A673 (cell line): ENCODE results near the gene DAPK1. TPM values are rescaled to one million over a fixed set of nuclear protein-coding genes. Genes with fewer than 3 reads are reported as not detected.

Source experiments
- BruUV-seq: library from RNA; stranded (reverse); fragments of 400-500 nt; replicated peaks from 2 replicates; lab custom pipeline; 2021; lab: Mats Ljungman, UMichigan
- CTCF ChIA-PET: fragments of 300-600 bp; sonication (Branson Sonifier 250); formaldehyde crosslinking; loops from one replicate; lab custom pipeline; 2022; ENCODE audit warnings: antibody characterized with exemption; lab: Charles Lee
- POLR2A ChIA-PET: fragments of 300-600 bp; sonication (Branson Sonifier 250); formaldehyde crosslinking; loops from one replicate; lab custom pipeline; 2022; ENCODE audit warnings: antibody characterized with exemption; ENCODE audit not compliant: low non-redundant PET; lab: Charles Lee
- DNase-seq: peaks from one replicate; pipeline ENCODE4 v3.0.0-alpha.2; 2015; ENCODE audit warnings: low spot score
- H3K27ac ChIP-seq: fragments of 200-600 bp; sonication (generic); 2 replicates; pipeline ENCODE4 v1.5.1; 2016; ENCODE audit warnings: mixed run types, low read depth, mild to moderate bottlenecking, mixed read lengths, antibody characterized with exemption, low read length; ENCODE audit not compliant: poor library complexity, severe bottlenecking
- H3K27me3 ChIP-seq: fragments of 200-600 bp; sonication (generic); replicated peaks from 2 replicates; pipeline ENCODE4 v1.6.1; 2017; ENCODE audit warnings: mixed run types, low read depth, mild to moderate bottlenecking, mixed read lengths, antibody characterized with exemption, low read length; ENCODE audit not compliant: insufficient read depth, poor library complexity
- H3K36me3 ChIP-seq: fragments of 200-600 bp; sonication (generic); 2 replicates; pipeline ENCODE4 v1.6.1; 2016; ENCODE audit warnings: mixed run types, mild to moderate bottlenecking, mixed read lengths, antibody characterized with exemption, low read length; ENCODE audit not compliant: insufficient read depth, poor library complexity, severe bottlenecking
- H3K4me1 ChIP-seq: fragments of 200-600 bp; sonication (generic); 2 replicates; pipeline ENCODE4 v1.6.1; 2017; ENCODE audit warnings: mixed run types, mild to moderate bottlenecking, mixed read lengths, antibody characterized with exemption, low read length; ENCODE audit not compliant: insufficient read depth, poor library complexity, severe bottlenecking
- H3K4me3 ChIP-seq: fragments of 200-600 bp; sonication (generic); 2 replicates; pipeline ENCODE4 v1.5.1; 2016; ENCODE audit warnings: low read depth, mixed run types, mild to moderate bottlenecking, mixed read lengths, low read length; ENCODE audit not compliant: poor library complexity, severe bottlenecking
- H3K9me3 ChIP-seq: fragments of 200-600 bp; sonication (generic); 2 replicates; pipeline ENCODE4 v1.6.1; 2016; ENCODE audit warnings: mixed run types, low read depth, mild to moderate bottlenecking, mixed read lengths, antibody characterized with exemption, low read length; ENCODE audit not compliant: poor library complexity, severe bottlenecking
- CTCF ChIP-seq: fragments of 300-800, 200-600 bp; sonication (generic); conservative IDR thresholded peaks from 2 replicates; pipeline ENCODE4 v1.5.1; 2017; ENCODE audit warnings: low read depth, mild to moderate bottlenecking, antibody characterized with exemption, low read length, moderate library complexity, mixed read lengths
- EZH2 ChIP-seq: fragments of 200-600 bp; sonication (generic); IDR thresholded peaks from 2 replicates; pipeline ENCODE4 v1.6.1; 2017; ENCODE audit warnings: borderline replicate concordance, low read depth, mild to moderate bottlenecking, mixed read lengths, antibody characterized with exemption, low read length; ENCODE audit not compliant: poor library complexity, severe bottlenecking
- intact Hi-C: fragments of 100-400 bp; cut with micrococcal nuclease; formaldehyde crosslinking; loops from one replicate; pipeline ENCODE4 v1.10.0; 2022; ENCODE audit not compliant: unreplicated experiment
- total RNA-seq: library from RNA; stranded (reverse); gene quantifications from 2 replicates; pipeline ENCODE4 v1.2.3, GENCODE V29; 2021

DAPK1 gene
- total RNA-seq, 1 experiment from 2014 or later = 380 TPM

DNA sequence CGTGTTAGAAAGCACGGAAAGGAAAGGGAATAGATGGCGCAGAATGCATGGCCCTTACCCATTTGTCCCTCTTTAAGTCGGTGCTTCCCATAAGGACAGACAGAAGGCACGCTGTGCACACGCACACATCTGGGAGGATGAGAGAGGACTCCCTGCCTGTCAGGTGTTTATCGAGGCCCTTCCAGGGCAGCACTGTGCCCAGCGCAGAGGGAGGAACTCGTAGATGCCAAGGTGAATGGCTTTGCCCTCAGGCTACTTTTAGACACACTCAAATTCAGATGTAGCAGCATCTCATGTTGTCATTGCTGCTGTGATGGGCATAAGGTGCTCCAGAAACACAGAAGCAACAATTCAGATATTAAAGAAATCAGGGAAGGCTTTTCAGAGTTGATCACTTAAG, 158.1 kb downstream of the DAPK1 start:
- ChIA-PET POLR2A (no interaction called here), CTCF (interaction anchor here (1.4 kb wide), 1 partner anchor 318 kb away, joined by 3 read pairs; no protein-coding TSS in a partner anchor)
- H3K4me1 ChIP-seq = no peaks in the 10 kb centered on the region
- no peak overlapping the region for H3K4me3 ChIP-seq
- TF ChIP-seq CTCF = no peak
- TF ChIP-seq EZH2 = no peak
- no peak overlapping the region for H3K27ac ChIP-seq
- no peaks in the 10 kb centered on the region for H3K27me3 ChIP-seq
- no TSS peak for BruUV-seq
- intact Hi-C loops = no loop called here
- H3K9me3 ChIP-seq = no peaks in the 10 kb centered on the region
- DNase-seq = no peak
- peaks cover 87% of the 10 kb centered on the region for H3K36me3 ChIP-seq

- ChIA-PET CTCF (interaction anchor here (0.6 to 1.4 kb wide), 2 partner anchors 158 to 319 kb away, joined by 3 read pairs; no protein-coding TSS in a partner anchor), POLR2A (no interaction called here)
- intact Hi-C loops = no loop called here
- no peak for TF ChIP-seq EZH2
- TF ChIP-seq CTCF = no peak
- Histone ChIP-seq H3K27me3 (no peaks in the 10 kb centered on the region), H3K36me3 (peaks cover 87% of the 10 kb centered on the region), H3K9me3 (no peaks in the 10 kb centered on the region), H3K4me3 (no peak overlapping the region), H3K27ac (no peak overlapping the region), H3K4me1 (peaks cover 4% of the 10 kb centered on the region)
- DNase-seq = no peak
- no TSS peak for BruUV-seq
Observed at GRCh38 chr9:87656485-87656884, 158.8 kb downstream of the DAPK1 start.

- TF ChIP-seq EZH2 (no peak), CTCF (no peak)
- H3K27me3 ChIP-seq = no peaks in the 10 kb centered on the region
- BruUV-seq = no TSS peak
- POLR2A ChIA-PET = no interaction called here
- H3K36me3 ChIP-seq = peaks cover 92% of the 10 kb centered on the region
- H3K9me3 ChIP-seq = no peaks in the 10 kb centered on the region
- no peak overlapping the region for H3K27ac ChIP-seq
- CTCF ChIA-PET = interaction anchor here (1.4 kb wide), 1 partner anchor 319 kb away, joined by 3 read pairs; no protein-coding TSS in a partner anchor
- intact Hi-C loops = no loop called here
- H3K4me3 ChIP-seq = no peak overlapping the region
- peaks cover 11% of the 10 kb centered on the region for H3K4me1 ChIP-seq
- DNase-seq = peak; percentile 38
Observed at GRCh38 chr9:87657190-87657589, 159.5 kb downstream of the DAPK1 start.
